GM12892 (cell line): ENCODE results near the gene DCST1. TPM values are rescaled to one million over a fixed set of nuclear protein-coding genes. Genes with fewer than 3 reads are reported as not detected.
"Not testable (repeated sequence)": the region's sequence is repeated elsewhere in the genome, so short reads cannot be mapped to it uniquely, and the experiment has no call there.

ENCODE experiments used
- DNase-seq: peaks from one replicate; pipeline ENCODE4 v3.0.0; 2011; ENCODE audit not compliant: insufficient read length
- FAIRE-seq: peaks from 2 replicates; lab custom pipeline; 2011; peaks lifted over from hg19 to GRCh38; lab: Jason Lieb, UNC
- POLR2A ChIP-seq: IDR thresholded peaks from 2 replicates; pipeline ENCODE4 v1.6.1; 2011; ENCODE audit warnings: low read depth, low read length, control low read depth
- POLR2AphosphoS5 ChIP-seq: IDR thresholded peaks from 2 replicates; pipeline ENCODE4 v1.6.1; 2011; ENCODE audit warnings: low read depth, low read length, control low read depth
- TAF1 ChIP-seq: IDR thresholded peaks from 2 replicates; pipeline ENCODE4 v1.6.1; 2011; ENCODE audit warnings: low read depth, mild to moderate bottlenecking, control low read depth, low read length, borderline replicate concordance
- polyA plus RNA-seq: library from polyadenylated mRNA; unstranded; fragments of >200 nt; gene quantifications from one replicate; pipeline ENCODE4 v1.2.1, GENCODE V29; 2012; ENCODE audit warnings: missing spikeins, inconsistent platforms; ENCODE audit not compliant: missing spikeins

Gene DCST1
- not detected for polyA plus RNA-seq

GRCh38 chr1:155033524-155033923 lies at the start of gene DCST1, which contains the start of gene DCST2:
Gene DCST1, plus strand, starts transcription at chr1:155033824. Its CDS starts 213 bp downstream, at chr1:155034037.
Gene DCST2, minus strand, starts transcription at chr1:155033781. Its CDS starts 80 bp downstream, at chr1:155033701.
- no peak for FAIRE-seq
- DNase-seq = no peak
- TF ChIP-seq TAF1 = no peak
- no peak for TF ChIP-seq POLR2AphosphoS5
- TF ChIP-seq POLR2A = no peak

- FAIRE-seq, DNase-seq: not testable (repeated sequence)
These were observed 46.9 kb upstream of the DCST1 start for GRCh38 chr1:154986736-154987135.

- no peak for FAIRE-seq
- no peak for TF ChIP-seq POLR2AphosphoS5
- no peak for TF ChIP-seq POLR2A
- no peak for TF ChIP-seq TAF1
- no peak for DNase-seq
These were observed 46.3 kb upstream of the DCST1 start for GRCh38 chr1:154987326-154987725.

GRCh38 chr1:154988058-154988954 lies 45.3 kb upstream of the DCST1 start:
- no peak for FAIRE-seq
- TF ChIP-seq POLR2A (no peak), POLR2AphosphoS5 (no peak), TAF1 (no peak)
- no peak for DNase-seq

- FAIRE-seq (no peak), DNase-seq (no peak)
- TF ChIP-seq POLR2A = no peak
- no peak; the same call in 1 of the 2 replicates for TF ChIP-seq POLR2AphosphoS5
- TF ChIP-seq TAF1 = no peak
These were observed 44.3 kb upstream of the DCST1 start for GRCh38 chr1:154989195-154989860.

- DNase-seq (no peak), FAIRE-seq (no peak)
- no peak for TF ChIP-seq POLR2AphosphoS5
- no peak for TF ChIP-seq POLR2A
- TF ChIP-seq TAF1 = no peak
These were observed 43.3 kb upstream of the DCST1 start for GRCh38 chr1:154990276-154990675.

- TF ChIP-seq TAF1 (no peak), POLR2AphosphoS5 (no peak), POLR2A (no peak)
- no peak for DNase-seq
- no peak for FAIRE-seq
These were observed 40.7 kb upstream of the DCST1 start for GRCh38 chr1:154992721-154993571.

- DNase-seq (no peak), FAIRE-seq (no peak)
- no peak for TF ChIP-seq TAF1
- 0 out of 2 replicates have a peak, but pooled peaks have one; percentile 27 for TF ChIP-seq POLR2AphosphoS5
- TF ChIP-seq POLR2A = no peak
These were observed 39.9 kb upstream of the DCST1 start, which contains the start of gene LENEP for GRCh38 chr1:154993572-154994268. Gene LENEP, plus strand, starts transcription at chr1:154993586. Its CDS starts 22 bp downstream, at chr1:154993608.

GRCh38 chr1:154994269-154994587 lies 39.4 kb upstream of the DCST1 start:
- DNase-seq = no peak
- TF ChIP-seq POLR2AphosphoS5 = no peak
- TF ChIP-seq POLR2A = no peak
- TF ChIP-seq TAF1 = no peak
- FAIRE-seq = no peak

- FAIRE-seq (no peak), DNase-seq (no peak)
- no peak for TF ChIP-seq POLR2A
- TF ChIP-seq POLR2AphosphoS5 = no peak
- no peak for TF ChIP-seq TAF1
These were observed 39.0 kb upstream of the DCST1 start for GRCh38 chr1:154994591-154994990.

- FAIRE-seq, DNase-seq: not testable (repeated sequence)
These were observed 38.2 kb upstream of the DCST1 start for GRCh38 chr1:154995301-154995983.
